HUES6 (cell line): Measurements from ENCODE around the gene ABCC8.

Experiments used
- H3K27ac ChIP-seq: 2 replicates; pipeline ENCODE4 v1.7.0; 2013; ENCODE audit warnings: low read depth, mild to moderate bottlenecking, low read length, inconsistent platforms
- H3K27me3 ChIP-seq: 2 replicates; pipeline ENCODE4 v1.6.1; 2013; ENCODE audit warnings: low read length; ENCODE audit not compliant: control insufficient read depth, insufficient read depth
- H3K36me3 ChIP-seq: 2 replicates; pipeline ENCODE4 v1.6.1; 2013; ENCODE audit warnings: low read length; ENCODE audit not compliant: control insufficient read depth, insufficient read depth
- H3K4me1 ChIP-seq: 2 replicates; pipeline ENCODE4 v1.6.1; 2013; ENCODE audit warnings: low read length; ENCODE audit not compliant: control insufficient read depth, insufficient read depth
- H3K4me3 ChIP-seq: 2 replicates; pipeline ENCODE4 v1.5.1; 2013; ENCODE audit warnings: low read depth, low read length
- H3K9ac ChIP-seq: one replicate; pipeline ENCODE4 v1.6.1; 2013; ENCODE audit warnings: mild to moderate bottlenecking, low read length
- H3K9me3 ChIP-seq: 2 replicates; pipeline ENCODE4 v1.6.1; 2013; ENCODE audit warnings: low read depth, low read length; ENCODE audit not compliant: control insufficient read depth, insufficient read depth

The ABCC8 gene

DNA sequence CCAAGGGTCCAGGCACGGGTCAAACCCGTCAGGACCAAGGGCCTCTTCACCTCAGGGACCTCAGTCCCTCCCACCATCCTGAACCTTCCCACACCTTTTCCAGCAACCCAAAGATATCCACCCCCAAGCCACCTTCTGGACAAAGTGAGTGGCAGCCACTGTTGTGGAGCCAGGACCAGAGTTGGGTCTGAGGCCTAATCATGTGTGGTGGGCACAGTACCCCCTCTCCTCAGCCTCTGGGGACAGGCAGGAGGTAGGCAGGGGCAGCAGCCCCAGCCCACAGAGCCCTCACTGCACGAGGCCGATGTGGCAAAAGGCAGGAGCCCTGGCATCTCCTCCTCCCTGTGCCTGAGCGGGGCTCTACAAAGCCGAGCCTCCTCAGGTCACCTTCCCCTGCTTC lies 90.7 kb downstream of the ABCC8 start:
- H3K9me3 ChIP-seq = no peaks in the 10 kb centered on the region
- H3K9ac ChIP-seq = no peak overlapping the region
- H3K4me3 ChIP-seq = no peak overlapping the region
- H3K4me1 ChIP-seq = peaks cover 9% of the 10 kb centered on the region
- H3K27me3 ChIP-seq = peaks cover 33% of the 10 kb centered on the region
- no peaks in the 10 kb centered on the region for H3K36me3 ChIP-seq
- H3K27ac ChIP-seq = no peak overlapping the region

DNA sequence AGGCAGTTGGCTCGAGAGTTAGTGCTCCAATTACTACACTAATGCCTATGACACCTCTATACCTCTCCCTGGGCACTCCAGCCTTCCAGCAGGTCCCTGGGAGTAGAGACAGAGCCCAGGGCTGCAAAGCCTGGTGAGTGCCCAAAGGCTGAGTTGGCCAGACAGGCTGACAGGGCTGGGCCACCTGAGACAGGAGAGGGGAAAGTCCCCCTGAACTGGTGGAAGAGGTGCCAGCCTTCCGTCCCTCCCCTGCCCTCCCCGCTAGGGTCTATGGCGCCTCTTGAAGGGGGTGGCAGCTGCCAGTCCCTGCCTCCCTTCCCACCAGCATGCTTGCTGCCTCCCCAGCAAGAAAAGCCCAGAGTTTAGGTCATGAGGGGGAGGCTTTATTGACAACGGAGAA lies 91.2 kb downstream of the ABCC8 start:
- Histone ChIP-seq H3K27me3 (peaks cover 29% of the 10 kb centered on the region), H3K9me3 (no peaks in the 10 kb centered on the region), H3K27ac (no peak overlapping the region), H3K4me1 (peaks cover 9% of the 10 kb centered on the region), H3K36me3 (no peaks in the 10 kb centered on the region), H3K4me3 (no peak overlapping the region), H3K9ac (no peak overlapping the region)

DNA sequence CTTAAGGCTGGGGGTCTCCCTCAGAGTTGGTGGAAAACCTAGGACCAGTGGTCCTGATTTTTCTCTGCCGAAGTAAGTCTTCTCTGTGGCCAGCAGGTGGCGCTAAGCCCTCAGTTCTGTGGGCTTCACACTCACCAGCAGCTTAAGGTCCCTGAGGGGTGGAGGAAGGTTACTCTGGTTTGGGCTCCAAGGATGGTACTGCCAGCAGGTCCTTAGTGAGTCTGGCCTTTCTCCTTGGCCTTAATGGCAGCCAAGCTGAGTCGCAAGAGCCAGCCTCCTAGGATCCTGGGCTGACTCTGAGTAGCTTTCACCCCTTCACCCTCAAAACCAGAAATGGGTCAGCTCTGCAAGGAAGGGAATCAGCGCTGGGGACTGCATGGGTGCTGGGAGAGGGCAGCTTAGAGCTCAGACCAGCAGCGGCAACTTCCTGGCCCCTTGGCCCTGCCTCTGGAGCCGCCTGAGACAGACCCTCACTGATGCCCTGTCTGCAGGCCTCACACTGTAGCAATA lies 92.6 kb downstream of the ABCC8 start:
- no peak overlapping the region for H3K9ac ChIP-seq
- H3K27ac ChIP-seq = no peak overlapping the region
- H3K9me3 ChIP-seq = peaks cover 4% of the 10 kb centered on the region; the same call in 1 of the 2 replicates
- peaks cover 22% of the 10 kb centered on the region for H3K27me3 ChIP-seq
- no peaks in the 10 kb centered on the region for H3K36me3 ChIP-seq
- H3K4me3 ChIP-seq = no peak overlapping the region
- H3K4me1 ChIP-seq = peaks cover 4% of the 10 kb centered on the region; the same call in 1 of the 2 replicates

DNA sequence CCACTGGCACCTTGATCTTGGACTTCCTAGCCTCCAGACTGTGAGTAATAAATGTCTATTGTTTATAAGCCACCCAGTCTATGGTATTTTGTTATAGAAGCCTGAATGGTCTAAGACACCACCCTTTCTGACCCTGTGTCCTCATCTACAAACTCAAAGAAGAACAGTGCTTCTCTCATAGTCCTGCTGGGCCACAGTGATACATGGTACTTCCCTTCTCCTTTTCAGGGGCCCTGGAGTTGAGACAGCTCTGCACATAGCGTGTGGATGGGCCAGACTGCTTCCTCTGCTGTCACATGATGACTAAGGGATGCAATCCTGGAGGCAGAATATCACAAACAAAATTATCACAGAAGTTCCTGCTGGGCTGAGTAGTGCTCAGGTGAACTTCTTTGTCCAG lies 93.2 kb downstream of the ABCC8 start:
- Histone ChIP-seq H3K36me3 (no peaks in the 10 kb centered on the region), H3K27me3 (peaks cover 17% of the 10 kb centered on the region), H3K9me3 (peaks cover 9% of the 10 kb centered on the region), H3K27ac (no peak overlapping the region), H3K9ac (no peak overlapping the region), H3K4me3 (no peak overlapping the region), H3K4me1 (peaks cover 4% of the 10 kb centered on the region; the same call in 1 of the 2 replicates)

DNA sequence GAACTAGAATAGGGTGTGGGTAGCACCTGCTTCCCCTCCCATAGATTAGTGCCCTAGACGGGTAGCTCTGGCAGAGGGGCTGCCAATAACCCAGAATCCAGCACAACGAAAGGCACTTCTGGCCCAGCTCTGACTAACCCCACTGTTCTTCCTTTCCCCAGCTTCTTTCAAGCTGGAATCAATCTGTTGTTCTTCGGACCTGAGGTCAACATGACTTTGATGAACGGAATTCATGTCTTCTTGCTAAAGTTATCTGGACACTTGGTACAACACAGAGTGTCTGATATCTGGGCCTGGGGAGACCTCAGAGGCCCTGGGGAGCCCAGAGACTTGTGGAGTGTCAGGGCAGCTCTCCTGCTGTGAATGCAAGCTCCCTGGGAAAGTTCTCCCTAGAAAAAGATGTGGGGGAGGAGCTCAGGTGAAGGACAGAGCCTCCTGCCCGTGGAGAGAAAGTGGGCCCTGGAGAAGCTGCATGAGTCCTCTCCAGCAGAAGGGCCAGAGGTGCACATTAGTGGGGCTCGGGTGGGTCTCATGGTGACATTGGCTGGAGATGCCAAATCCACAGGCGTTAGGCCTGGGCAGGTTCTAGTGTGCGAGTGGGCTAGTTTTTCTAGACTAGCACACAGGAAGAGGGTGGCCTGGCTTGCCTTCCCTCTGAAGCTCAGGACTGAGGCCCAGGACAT lies 94.5 kb downstream of the ABCC8 start:
- no peaks in the 10 kb centered on the region for H3K36me3 ChIP-seq
- H3K27ac ChIP-seq = no peak overlapping the region
- peaks cover 5% of the 10 kb centered on the region; the same call in 1 of the 2 replicates for H3K27me3 ChIP-seq
- H3K4me3 ChIP-seq = no peak overlapping the region
- H3K9me3 ChIP-seq = peaks cover 20% of the 10 kb centered on the region
- no peak overlapping the region for H3K9ac ChIP-seq
- peaks cover 4% of the 10 kb centered on the region; the same call in 1 of the 2 replicates for H3K4me1 ChIP-seq

DNA sequence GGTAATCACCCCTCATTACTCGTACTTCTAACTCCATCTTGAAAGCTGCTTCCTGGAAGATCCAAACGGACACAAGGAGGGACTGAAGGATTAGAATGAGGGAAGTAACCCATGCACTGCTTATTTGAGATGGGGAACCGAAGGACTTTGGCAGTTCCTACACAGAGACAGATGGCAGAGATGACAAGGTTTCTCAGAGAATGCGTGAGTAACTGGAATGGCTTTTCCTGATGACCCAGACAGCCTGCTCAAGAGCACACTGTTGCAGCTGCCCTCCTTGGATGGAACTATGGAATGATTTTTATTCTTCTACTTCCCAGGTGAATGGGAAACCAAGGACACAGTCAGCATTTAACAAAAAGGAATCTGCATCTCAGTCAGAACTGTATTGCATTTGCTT lies 95.5 kb downstream of the ABCC8 start:
- Histone ChIP-seq H3K36me3 (no peaks in the 10 kb centered on the region), H3K9me3 (peaks cover 20% of the 10 kb centered on the region), H3K4me1 (peaks cover under 1% of the 10 kb centered on the region; the same call in 1 of the 2 replicates), H3K9ac (no peak overlapping the region), H3K27ac (no peak overlapping the region), H3K27me3 (no peaks in the 10 kb centered on the region), H3K4me3 (no peak overlapping the region)

DNA sequence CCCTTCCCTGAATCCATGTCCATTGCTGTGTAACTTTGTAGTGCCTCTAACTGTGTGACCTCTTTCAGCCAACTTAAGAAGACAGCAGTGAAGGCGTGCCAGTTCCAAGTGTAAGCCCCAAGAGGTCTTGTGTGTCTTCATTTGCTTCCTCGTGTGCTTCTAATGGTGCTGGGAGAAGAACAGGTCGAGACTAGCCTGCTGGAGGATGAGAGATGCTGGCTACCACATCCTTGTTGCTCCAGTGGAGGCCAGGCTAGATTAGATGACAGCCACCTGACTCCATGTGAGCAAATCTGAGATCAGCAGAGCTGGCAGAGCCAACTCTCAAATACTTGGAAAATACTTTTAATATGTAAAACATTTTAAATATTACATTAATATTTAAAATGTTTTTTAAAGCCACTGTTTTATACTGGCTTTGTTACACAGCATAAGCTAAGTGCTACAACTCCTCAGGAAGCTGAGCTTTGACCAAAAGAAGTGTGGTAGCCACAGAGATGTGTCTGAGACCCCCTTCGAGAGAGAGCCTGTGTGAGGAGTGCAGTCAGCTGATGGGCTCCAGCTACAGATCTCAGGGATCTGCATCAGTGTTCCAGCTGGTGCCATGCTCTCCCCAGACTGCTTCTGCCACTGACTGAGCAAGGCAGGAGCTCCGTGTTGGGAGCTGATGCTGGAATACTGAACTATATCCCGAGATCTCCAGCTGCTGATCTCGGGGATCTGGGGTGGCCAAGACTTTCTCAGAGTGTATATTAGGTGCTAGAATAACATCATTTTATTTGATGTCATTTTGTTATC lies 97.1 kb downstream of the ABCC8 start:
- no peak overlapping the region for H3K4me3 ChIP-seq
- no peaks in the 10 kb centered on the region for H3K36me3 ChIP-seq
- H3K9ac ChIP-seq = no peak overlapping the region
- no peaks in the 10 kb centered on the region for H3K4me1 ChIP-seq
- H3K27me3 ChIP-seq = no peaks in the 10 kb centered on the region
- H3K27ac ChIP-seq = no peak overlapping the region
- H3K9me3 ChIP-seq = peaks cover 26% of the 10 kb centered on the region

DNA sequence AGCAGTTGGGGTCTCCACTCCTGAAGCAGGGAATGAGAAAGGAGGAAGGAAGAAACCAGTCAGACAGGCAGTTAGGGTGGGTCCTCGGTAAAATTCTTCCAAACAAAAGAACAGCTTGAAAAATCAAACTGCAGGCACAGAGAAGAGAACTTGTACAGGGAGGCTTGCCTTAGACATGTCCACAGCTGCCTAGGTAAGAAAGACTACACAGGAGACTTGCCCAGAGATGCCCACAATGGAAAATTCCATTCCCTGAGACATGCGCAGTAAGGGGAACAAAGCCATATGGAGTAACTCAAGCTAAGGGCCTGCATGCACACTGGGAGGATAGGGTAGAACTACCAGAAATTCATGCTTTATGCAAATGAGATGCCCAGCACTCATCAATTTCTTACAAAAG lies 98.0 kb downstream of the ABCC8 start:
- no peaks in the 10 kb centered on the region for H3K36me3 ChIP-seq

DNA sequence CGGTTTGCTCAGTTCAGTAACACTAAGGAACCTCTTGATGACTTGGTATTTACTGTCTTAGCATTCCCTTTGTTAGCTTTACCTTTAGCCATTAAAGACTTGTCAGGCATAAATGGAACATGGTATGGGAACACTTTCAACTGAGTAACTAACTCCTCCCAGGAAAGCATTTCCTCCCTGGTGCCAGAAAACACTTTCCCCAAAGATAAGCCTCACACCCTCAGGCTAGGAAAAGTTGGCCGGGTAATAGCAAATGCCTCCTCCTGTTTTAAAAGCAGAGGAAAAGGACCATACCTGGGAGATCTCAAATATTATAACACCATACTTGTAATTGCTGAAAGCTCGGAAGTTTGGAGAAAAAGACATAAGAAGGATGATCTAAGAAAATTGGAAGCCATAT lies 100.2 kb downstream of the ABCC8 start:
- H3K9me3 ChIP-seq = peaks cover 56% of the 10 kb centered on the region
- no peaks in the 10 kb centered on the region for H3K36me3 ChIP-seq
- H3K9ac ChIP-seq = no peak overlapping the region
- H3K27me3 ChIP-seq = no peaks in the 10 kb centered on the region
- H3K27ac ChIP-seq = no peak overlapping the region
- H3K4me1 ChIP-seq = no peaks in the 10 kb centered on the region
- H3K4me3 ChIP-seq = no peak overlapping the region

More for the DNA sequence above, 98.0 kb downstream of the ABCC8 start:
- Histone ChIP-seq H3K4me1 (no peaks in the 10 kb centered on the region), H3K9ac (no peak overlapping the region), H3K27ac (no peak overlapping the region), H3K4me3 (no peak overlapping the region), H3K9me3 (peaks cover 35% of the 10 kb centered on the region), H3K27me3 (no peaks in the 10 kb centered on the region)

DNA sequence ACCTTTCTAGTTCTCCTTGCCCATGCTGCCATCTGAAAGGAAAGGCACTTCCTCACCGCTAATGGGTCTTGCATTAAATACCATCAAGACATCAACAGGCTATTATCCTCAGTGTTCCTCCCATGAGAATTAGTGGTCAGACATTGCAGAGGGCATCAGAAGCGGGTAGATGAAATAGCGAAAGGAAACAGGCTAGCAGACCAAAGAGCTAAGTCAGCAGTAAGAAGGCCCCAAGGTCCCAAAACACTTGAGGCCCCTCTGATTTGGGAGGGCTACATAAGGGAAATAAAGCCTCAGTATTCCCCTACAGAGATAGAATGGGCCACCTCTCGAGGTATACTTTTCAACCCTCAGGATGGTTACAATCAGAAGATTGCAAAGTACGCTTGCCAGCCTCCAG lies 101.1 kb downstream of the ABCC8 start:
- peaks cover 66% of the 10 kb centered on the region for H3K9me3 ChIP-seq

DNA sequence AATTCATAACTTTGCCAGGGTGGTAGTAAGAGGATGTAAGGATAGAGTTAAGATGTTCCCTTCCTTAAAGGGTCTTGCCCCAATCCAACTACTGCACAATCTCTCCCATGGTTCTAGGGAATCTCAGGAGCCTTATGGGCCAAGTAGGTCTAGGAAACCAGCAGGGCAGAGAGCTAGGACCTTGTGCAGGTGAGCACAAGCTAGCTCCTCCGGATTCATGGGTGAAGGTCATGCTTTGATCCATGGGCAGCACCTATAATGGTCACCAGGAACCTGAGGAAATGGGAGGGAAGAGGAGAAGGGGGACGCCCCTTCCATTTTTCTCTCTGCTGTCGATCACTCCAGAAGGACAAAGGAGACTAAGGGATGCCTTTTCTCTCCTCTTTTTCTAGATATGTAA lies 105.0 kb downstream of the ABCC8 start:
- no peaks in the 10 kb centered on the region for H3K36me3 ChIP-seq
- H3K9ac ChIP-seq = no peak overlapping the region
- H3K4me1 ChIP-seq = no peaks in the 10 kb centered on the region
- H3K4me3 ChIP-seq = no peak overlapping the region
- no peaks in the 10 kb centered on the region for H3K27me3 ChIP-seq
- no peak overlapping the region for H3K27ac ChIP-seq
- H3K9me3 ChIP-seq = peaks cover 74% of the 10 kb centered on the region

More for the DNA sequence above, 101.1 kb downstream of the ABCC8 start:
- H3K9ac ChIP-seq = no peak overlapping the region
- H3K36me3 ChIP-seq = no peaks in the 10 kb centered on the region
- no peak overlapping the region for H3K27ac ChIP-seq
- no peaks in the 10 kb centered on the region for H3K4me1 ChIP-seq
- H3K27me3 ChIP-seq = no peaks in the 10 kb centered on the region
- H3K4me3 ChIP-seq = no peak overlapping the region
